G401 (cell line): Measurements from ENCODE around the gene IGSF23. TPM values are rescaled to one million over a fixed set of nuclear protein-coding genes. Genes with fewer than 3 reads are reported as not detected.
"Not testable (repeated sequence)": the region's sequence is repeated elsewhere in the genome, so short reads cannot be mapped to it uniquely, and the experiment has no call there.

Experiments
- DNase-seq: peaks from one replicate; pipeline ENCODE4 v3.0.0-alpha.2; 2015; ENCODE audit warnings: low spot score
- in situ Hi-C: cut with HindIII; loops from 2 replicates; pipeline ENCODE4 v1.10.0; 2016; ENCODE audit warnings: low sequenced_read_pairs, mixed read lengths
- total RNA-seq: library from RNA; depleted of rRNA; stranded (reverse); fragments of >200 nt; shearing (Covaris generic); gene quantifications from 2 replicates; pipeline ENCODE4 v1.2.3, GENCODE V29; 2014

The IGSF23 gene
- total RNA-seq, 1 experiment from 2014 or later, result not detected

DNA sequence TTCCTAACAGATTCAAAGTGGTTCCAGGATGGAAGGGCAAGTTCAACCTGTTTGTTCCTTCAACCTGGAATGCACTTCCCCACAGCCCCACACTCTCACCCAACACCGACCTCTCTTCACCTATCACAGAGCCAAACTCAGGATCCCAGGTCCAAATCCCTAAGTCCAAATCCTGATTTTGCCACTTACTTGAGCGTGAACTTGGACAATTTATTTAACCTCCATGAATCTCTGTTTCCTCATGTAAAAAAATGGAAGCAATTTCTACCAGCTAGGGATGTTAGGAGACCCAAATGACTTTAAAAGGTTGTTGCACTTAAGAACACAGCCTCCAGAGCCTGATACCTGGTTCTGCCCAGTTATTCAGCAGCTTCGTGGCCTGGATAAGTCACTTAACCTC lies 5.4 kb upstream of the IGSF23 start:
- no peak for DNase-seq
- in situ Hi-C loops, result no loop called here

DNA sequence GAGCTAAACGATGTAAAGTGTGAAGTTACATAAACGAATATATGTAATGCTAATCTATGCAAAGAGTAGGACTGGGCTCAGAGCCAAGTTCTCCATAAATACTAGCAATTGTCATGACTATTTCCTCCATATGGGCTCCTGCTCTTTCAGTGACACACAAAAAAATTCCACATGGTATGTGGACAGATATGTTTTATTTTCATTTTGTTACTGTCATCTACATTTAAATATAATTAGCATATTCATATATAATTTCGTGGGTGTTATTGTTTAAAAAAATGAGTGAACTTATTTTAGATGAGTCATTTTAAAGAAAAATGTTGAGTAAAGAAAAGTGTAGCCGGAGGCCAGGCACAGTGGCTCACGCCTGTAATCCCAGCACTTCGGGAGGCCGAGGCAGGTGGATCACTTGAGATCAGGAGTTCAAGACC lies 5.0 kb upstream of the IGSF23 start:
- in situ Hi-C loops, result no loop called here
- no peak for DNase-seq

DNA sequence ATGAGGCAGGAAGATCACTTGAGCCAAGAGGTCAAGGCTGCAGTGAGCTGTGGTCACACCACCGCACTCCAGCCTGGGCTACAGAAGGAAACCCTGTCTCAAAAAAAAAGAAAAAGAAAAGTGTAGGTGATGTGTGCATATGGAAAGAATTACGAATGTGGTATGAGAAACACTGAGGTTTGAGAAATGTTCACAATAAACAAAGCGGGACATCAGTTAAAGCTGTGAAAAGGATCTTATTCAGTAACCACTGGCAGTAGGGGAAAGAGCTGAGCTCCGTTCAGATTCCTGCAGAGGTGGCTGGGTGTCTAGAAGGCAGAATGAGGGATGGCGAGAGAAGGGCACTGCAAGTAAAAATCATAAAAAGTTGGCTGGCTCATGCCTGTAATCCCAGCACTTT lies 4.1 kb upstream of the IGSF23 start:
- in situ Hi-C loops, result no loop called here
- no peak for DNase-seq

GRCh38 chr19:44610497-44610896 lies 2.9 kb upstream of the IGSF23 start:
- in situ Hi-C loops, result not testable (repeated sequence)
- peak; percentile 9 for DNase-seq

DNA sequence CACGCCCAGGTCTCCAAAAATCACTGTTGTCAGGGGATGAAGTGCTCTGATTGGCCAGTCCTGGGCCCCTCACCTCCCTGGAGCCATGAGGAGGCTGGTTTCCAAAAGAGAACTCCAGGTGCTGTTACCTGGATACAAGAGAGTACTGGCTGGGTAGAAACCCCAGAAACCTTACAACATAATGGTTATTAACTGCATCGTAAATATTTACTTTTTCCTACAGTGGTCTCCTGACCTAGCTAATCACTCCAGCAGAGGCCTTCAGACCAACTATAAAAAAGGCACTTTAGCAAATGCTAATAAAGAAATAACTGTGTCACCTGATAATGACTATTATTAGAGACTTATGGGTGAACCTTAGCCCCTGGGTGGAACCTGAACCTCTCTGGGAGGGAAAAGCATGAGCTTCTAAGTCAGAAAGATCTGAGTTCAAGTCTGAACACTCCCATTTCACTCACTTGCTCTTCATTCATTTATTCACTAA lies 1.5 kb upstream of the IGSF23 start:
- no peak for DNase-seq
- in situ Hi-C loops, result no loop called here

DNA sequence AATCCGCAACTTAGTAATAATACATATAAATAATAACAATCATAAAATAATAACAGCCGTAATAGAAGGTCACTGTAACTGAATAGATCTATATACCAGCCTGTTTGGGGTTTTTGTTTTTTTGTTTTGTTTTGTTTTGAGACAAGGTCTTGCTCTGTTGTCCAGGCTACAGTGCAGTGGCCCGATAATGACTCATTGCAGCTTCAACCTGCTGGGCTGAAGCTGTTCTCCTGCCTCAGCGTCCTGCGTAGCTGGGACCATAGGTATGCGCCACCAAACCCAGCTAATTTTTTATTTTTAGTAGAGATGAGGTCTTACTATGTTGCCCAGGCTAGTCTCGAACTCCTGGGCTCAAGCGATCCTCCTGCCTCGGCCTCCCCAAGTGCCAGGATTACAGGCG lies 950 bp downstream of the IGSF23 start:
- in situ Hi-C loops, result no loop called here
- no peak for DNase-seq

GRCh38 chr19:44615863-44616247 lies 2.5 kb downstream of the IGSF23 start:
- no peak for DNase-seq
- in situ Hi-C loops, result no loop called here

DNA sequence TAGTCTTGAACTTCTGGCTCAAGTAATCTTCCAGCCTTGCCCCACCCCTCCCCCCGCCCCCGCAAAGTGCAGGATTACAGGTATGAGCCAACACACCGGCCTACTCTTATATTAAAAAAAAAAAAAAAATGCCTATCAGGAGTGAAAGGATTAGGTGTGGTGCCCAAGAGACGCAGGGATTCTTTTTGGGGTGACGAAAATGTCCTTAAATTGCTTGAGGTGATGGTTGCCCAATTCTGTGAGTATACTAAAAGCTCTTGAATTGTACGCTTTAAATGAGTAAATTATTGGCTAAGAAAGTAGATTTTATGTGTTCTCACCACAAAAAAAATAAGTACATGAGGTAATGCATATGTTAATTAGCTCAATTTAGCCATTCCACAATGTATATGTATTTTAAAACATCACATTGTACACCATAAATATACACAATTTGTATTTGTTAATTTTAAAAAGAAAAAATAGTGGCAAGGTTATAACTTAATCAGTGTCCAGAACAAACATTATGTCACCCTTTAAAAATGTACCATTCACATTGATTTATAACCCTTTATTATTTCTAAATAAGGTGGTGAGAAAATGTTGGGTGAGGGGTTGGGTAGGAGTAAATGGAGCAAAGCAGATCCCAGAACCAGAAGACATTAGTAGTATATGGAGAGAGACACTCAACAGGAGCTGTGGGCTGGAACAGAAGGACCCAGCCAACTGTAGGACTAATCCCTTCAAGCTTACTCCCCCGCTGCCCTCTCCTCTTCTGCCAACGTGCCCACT lies 3.9 kb downstream of the IGSF23 start:
- DNase-seq, result no peak
- in situ Hi-C loops, result no loop called here

DNA sequence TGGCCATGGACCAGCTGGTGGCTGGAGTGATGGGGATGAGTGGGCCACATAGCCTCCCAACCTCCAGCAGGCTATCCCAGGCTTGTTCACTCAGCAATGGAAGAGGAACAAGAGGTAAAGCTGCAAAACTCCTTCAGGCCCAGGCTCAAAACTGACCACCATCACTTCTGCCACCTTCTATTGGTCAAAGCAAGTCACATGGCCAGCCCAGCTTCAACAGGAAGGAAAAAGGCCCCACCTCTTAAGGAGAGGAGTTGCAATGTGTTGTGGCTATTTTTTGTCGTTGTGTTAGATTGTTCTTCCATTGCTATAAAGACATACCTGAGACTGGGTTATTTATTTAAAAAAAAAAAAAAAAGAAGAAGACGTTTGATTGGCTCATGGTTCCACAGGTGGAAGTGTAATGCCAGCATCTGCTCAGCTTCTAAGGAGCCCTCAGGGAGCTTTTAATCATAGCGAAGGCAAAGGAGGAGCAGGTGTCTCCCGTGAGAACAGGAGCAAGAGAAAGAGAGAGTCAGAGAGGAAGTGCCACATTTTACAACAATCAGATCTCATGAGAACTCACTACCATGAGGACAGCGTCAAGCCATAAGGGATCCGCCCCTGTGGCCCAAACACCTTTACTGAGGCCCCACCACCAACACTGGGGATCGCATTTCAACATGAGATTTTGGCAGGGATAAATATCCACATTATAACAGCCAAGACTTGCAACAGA lies 5.4 kb downstream of the IGSF23 start:
- in situ Hi-C loops, result no loop called here
- no peak for DNase-seq

- in situ Hi-C loops, result no loop called here
- no peak for DNase-seq
Measured at GRCh38 chr19:44620667-44621066, 7.3 kb downstream of the IGSF23 start.

DNA sequence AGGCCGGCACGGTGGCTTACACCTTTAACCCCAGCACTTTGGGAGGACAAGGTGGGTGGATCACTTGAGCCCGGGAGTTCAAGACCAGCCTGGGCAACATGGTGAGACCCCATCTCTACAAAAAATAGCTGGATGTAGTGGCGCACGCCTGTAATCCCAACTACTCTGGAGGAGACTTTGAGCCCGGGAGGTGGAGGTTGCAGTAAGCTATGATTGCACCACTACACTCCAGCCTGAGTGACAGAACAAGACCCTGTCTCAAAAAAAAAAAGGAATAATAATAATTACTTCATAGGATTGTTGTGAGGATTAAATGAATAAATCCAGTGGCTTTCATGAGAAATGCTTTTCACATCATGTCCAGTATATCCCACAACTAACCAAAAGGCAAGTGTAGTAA lies 8.0 kb downstream of the IGSF23 start:
- in situ Hi-C loops, result no loop called here
- DNase-seq, result no peak

- in situ Hi-C loops, result no loop called here
- no peak for DNase-seq
Measured at GRCh38 chr19:44623080-44623479, 9.7 kb downstream of the IGSF23 start.

GRCh38 chr19:44623626-44624025 lies 10.3 kb downstream of the IGSF23 start:
- no peak for DNase-seq

GRCh38 chr19:44624840-44625354 lies 11.5 kb downstream of the IGSF23 start:
- DNase-seq, result no peak
- in situ Hi-C loops, result no loop called here

More at GRCh38 chr19:44623626-44624025, 10.3 kb downstream of the IGSF23 start:
- in situ Hi-C loops, result no loop called here

DNA sequence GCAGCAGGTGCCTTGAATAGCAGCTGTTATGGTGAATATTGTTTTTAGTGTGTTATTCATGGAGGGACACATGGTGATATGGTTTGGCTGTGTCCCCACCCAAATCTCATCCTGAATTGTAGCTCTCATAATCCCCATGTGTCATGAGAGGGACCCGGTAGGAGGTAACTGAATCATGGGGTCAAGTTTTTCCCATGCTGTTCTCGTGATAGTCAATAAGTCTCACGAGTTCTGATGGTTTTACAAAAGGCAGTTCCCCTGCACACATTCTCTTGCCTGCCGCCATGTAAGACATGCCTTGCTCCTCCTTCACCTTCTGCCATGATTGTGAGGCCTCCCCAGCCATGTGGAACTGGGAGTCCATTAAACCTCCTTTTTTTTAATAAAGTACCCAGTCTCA lies 12.3 kb downstream of the IGSF23 start:
- in situ Hi-C loops, result not testable (repeated sequence)

DNA sequence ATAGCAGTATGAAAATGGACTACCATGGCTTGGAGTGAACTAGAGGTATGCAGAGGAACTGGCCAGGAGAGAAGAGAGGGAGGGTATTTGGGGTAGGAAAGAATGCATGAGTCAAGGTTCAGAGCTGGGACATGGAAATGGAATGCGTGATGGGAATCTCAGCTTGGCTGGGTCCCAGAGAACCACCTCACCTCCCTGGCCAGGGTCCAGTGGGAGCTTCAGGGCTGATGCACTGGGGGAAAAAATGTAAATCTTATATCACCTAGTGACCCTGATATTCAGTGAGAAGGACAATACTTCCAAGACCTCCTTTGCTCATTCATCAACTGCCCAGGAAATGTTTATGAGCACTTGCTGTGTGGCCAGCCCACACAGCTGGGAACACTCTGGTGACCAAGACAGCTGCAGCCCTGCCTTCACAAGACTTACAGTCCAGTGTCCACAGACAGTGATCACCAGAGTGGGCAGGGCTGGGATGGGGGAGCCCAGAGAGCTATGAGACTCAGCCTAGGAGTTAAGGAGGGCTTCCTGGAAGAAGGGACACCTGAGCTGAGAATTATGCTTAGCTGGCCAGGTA lies 12.8 kb downstream of the IGSF23 start:
- no peak for DNase-seq
- in situ Hi-C loops, result no loop called here

More for the DNA sequence above, 12.3 kb downstream of the IGSF23 start:
- DNase-seq, result not testable (repeated sequence)

- DNase-seq, result no peak
- in situ Hi-C loops, result no loop called here
Measured at GRCh38 chr19:44627631-44628030, 14.3 kb downstream of the IGSF23 start.

DNA sequence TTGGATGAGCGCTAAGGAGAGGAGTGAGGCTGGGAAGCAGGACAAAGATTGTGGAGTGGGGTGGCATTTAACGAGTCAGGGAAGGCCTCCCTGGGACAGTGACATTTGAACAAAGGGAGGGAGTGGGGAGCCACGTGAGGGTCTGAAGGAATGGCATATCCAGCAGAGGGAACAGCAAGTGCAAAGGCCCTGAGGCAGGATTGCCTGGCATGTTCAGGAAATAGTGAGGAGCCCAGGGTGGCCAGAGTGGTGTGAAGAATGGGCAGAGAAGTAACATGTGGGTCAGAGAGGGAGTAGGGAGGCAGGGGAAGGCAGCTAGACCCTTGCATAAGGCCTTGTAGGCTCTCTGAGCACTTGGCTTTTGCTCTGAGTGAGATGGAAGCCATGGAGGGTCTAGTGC lies 15.4 kb downstream of the IGSF23 start:
- in situ Hi-C loops, result no loop called here
- DNase-seq, result no peak

- DNase-seq, in situ Hi-C loops: not testable (repeated sequence)
Measured at GRCh38 chr19:44631611-44632010, 18.2 kb downstream of the IGSF23 start.

DNA sequence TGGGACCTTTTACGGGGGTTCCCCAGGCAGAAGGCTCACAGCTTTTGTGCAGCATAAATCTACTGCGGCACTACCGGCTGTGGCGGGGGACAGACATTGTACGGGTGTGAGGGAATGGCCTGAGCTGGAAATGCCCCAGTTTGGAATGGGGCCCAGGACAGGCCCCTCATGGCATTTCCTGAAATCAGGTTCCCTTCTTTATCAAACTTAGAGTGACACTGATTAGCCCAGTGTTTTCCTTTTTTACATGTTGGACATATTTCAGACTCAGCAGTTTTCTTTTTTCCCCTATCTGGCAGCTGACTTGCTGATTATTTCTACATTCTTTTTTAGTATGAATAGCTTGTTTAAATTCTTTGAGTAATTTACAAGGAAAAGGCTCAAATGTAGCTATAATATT lies 20.7 kb downstream of the IGSF23 start:
- in situ Hi-C loops, DNase-seq: not testable (repeated sequence)
